ENCODE results near the gene NFE2.

NFE2 gene

GRCh38 chr12:54273981-54274380 lies 26.8 kb downstream of the NFE2 start:
- no peak for TF ChIP-seq MYC (IDR thresholded peaks at IDR 0.05; ENCODE audit: low read depth, low read length)
- no peak for TF ChIP-seq MAX (IDR thresholded peaks at IDR 0.05; ENCODE audit: low read depth, low read length)
- TF ChIP-seq POLR2A (IDR thresholded peaks at IDR 0.05; ENCODE audit: extremely low read depth, insufficient read length) = no peak
- no peak for TF ChIP-seq CTCF (IDR thresholded peaks at IDR 0.05; ENCODE audit: low read depth, low read length)
- no peak overlapping the region for H3K4me3 ChIP-seq (ENCODE audit: low read depth, low read length)
- no peak for DNase-seq (ENCODE audit: low read depth)

- no peak overlapping the region for H3K4me3 ChIP-seq (ENCODE audit: low read depth, low read length)
- TF ChIP-seq MYC (IDR thresholded peaks at IDR 0.05; ENCODE audit: low read depth, low read length) (no peak), POLR2A (IDR thresholded peaks at IDR 0.05; ENCODE audit: extremely low read depth, insufficient read length) (no peak), CTCF (IDR thresholded peaks at IDR 0.05; ENCODE audit: low read depth, low read length) (no peak), MAX (IDR thresholded peaks at IDR 0.05; ENCODE audit: low read depth, low read length) (no peak)
- no peak for DNase-seq (ENCODE audit: low read depth)
These were observed 28.6 kb downstream of the NFE2 start for GRCh38 chr12:54272214-54272613.

GRCh38 chr12:54270345-54270744 lies 30.5 kb downstream of the NFE2 start:
- no peak for DNase-seq (ENCODE audit: low read depth)
- no peak overlapping the region for H3K4me3 ChIP-seq (ENCODE audit: low read depth, low read length)
- TF ChIP-seq MAX (IDR thresholded peaks at IDR 0.05; ENCODE audit: low read depth, low read length) (no peak), POLR2A (IDR thresholded peaks at IDR 0.05; ENCODE audit: extremely low read depth, insufficient read length) (no peak), CTCF (IDR thresholded peaks at IDR 0.05; ENCODE audit: low read depth, low read length) (no peak), MYC (IDR thresholded peaks at IDR 0.05; ENCODE audit: low read depth, low read length) (no peak)

GRCh38 chr12:54266852-54267251 lies 34.0 kb downstream of the NFE2 start:
- no peak for TF ChIP-seq POLR2A (IDR thresholded peaks at IDR 0.05; ENCODE audit: extremely low read depth, insufficient read length)
- TF ChIP-seq CTCF (IDR thresholded peaks at IDR 0.05; ENCODE audit: low read depth, low read length) = no peak
- no peak for TF ChIP-seq MYC (IDR thresholded peaks at IDR 0.05; ENCODE audit: low read depth, low read length)
- no peak for TF ChIP-seq MAX (IDR thresholded peaks at IDR 0.05; ENCODE audit: low read depth, low read length)
- no peak overlapping the region for H3K4me3 ChIP-seq (ENCODE audit: low read depth, low read length)
- DNase-seq (ENCODE audit: low read depth) = no peak

- no peak for TF ChIP-seq MYC (IDR thresholded peaks at IDR 0.05; ENCODE audit: low read depth, low read length)
- TF ChIP-seq CTCF (IDR thresholded peaks at IDR 0.05; ENCODE audit: low read depth, low read length) = no peak
- no peak for TF ChIP-seq MAX (IDR thresholded peaks at IDR 0.05; ENCODE audit: low read depth, low read length)
- no peak for TF ChIP-seq POLR2A (IDR thresholded peaks at IDR 0.05; ENCODE audit: extremely low read depth, insufficient read length)
- no peak for DNase-seq (ENCODE audit: low read depth)
These were observed 35.4 kb downstream of the NFE2 start for GRCh38 chr12:54265364-54265812.

More at GRCh38 chr12:54265364-54265812, 35.4 kb downstream of the NFE2 start:
- H3K4me3 ChIP-seq (ENCODE audit: low read depth, low read length) = no peak overlapping the region

Data from NB4 (cell line).